Cerebellar cortex (tissue), 1 donor: ENCODE data around the gene CRY1.

Experiments used
- DNase-seq: peaks from one replicate; pipeline ENCODE4 v3.0.0-alpha.2; 2015; ENCODE audit warnings: low spot score

The CRY1 gene

GRCh38 chr12:107093417-107094182, at the start of gene CRY1:
Gene CRY1, minus strand, starts transcription at chr12:107093549. Its CDS starts 588 bp downstream, at chr12:107092961.
- peak; percentile 95 for DNase-seq

- no peak for DNase-seq
Measured at GRCh38 chr12:107139787-107140186, 46.4 kb upstream of the CRY1 start.

GRCh38 chr12:107138990-107139389, 45.6 kb upstream of the CRY1 start:
- no peak for DNase-seq

- no peak for DNase-seq
Measured at GRCh38 chr12:107135177-107135576, 41.8 kb upstream of the CRY1 start.

GRCh38 chr12:107134558-107134957, 41.2 kb upstream of the CRY1 start:
- no peak for DNase-seq

GRCh38 chr12:107133462-107133861, 40.1 kb upstream of the CRY1 start:
- DNase-seq: no peak

- peak; percentile 87 for DNase-seq
Measured at GRCh38 chr12:107131832-107132616, 38.7 kb upstream of the CRY1 start.

GRCh38 chr12:107130830-107131611, 37.7 kb upstream of the CRY1 start:
- peak; percentile 74 for DNase-seq

- DNase-seq: peak; percentile 84
Measured at GRCh38 chr12:107129315-107129930, 36.1 kb upstream of the CRY1 start.

GRCh38 chr12:107127482-107128430, 34.4 kb upstream of the CRY1 start:
- DNase-seq: peak; percentile 75

GRCh38 chr12:107126796-107127481, 33.6 kb upstream of the CRY1 start:
- peak; percentile 49 for DNase-seq

GRCh38 chr12:107125833-107126232, 32.5 kb upstream of the CRY1 start:
- DNase-seq: no peak

GRCh38 chr12:107122452-107122958, 29.2 kb upstream of the CRY1 start:
- DNase-seq: peak; percentile 33

GRCh38 chr12:107119091-107119490, 25.7 kb upstream of the CRY1 start:
- DNase-seq: no peak

- DNase-seq: no peak
Measured at GRCh38 chr12:107118624-107119023, 25.3 kb upstream of the CRY1 start.

GRCh38 chr12:107115119-107115518, 21.8 kb upstream of the CRY1 start:
- DNase-seq: no peak

- no peak for DNase-seq
Measured at GRCh38 chr12:107111314-107111713, 18.0 kb upstream of the CRY1 start.

GRCh38 chr12:107109726-107110719, 16.7 kb upstream of the CRY1 start:
- no peak for DNase-seq
